Loucy (cell line): ENCODE measurements around the gene EIF2S2.
"Not testable (repeated sequence)": the region's sequence is repeated elsewhere in the genome, so short reads cannot be mapped to it uniquely, and the experiment has no call there.

Experiments used
- CTCF ChIP-seq: fragments of 200-600 bp; sonication (generic); conservative IDR thresholded peaks from 2 replicates; pipeline ENCODE4 v1.5.1; 2014; ENCODE audit warnings: mild to moderate bottlenecking, antibody characterized with exemption, low read length
- EZH2phosphoT487 ChIP-seq: fragments of 200-600 bp; IDR thresholded peaks from 2 replicates; pipeline ENCODE4 v1.6.1; 2018; ENCODE audit warnings: antibody characterized with exemption, mild to moderate bottlenecking, moderate library complexity, borderline replicate concordance

- TF ChIP-seq CTCF, EZH2phosphoT487: not testable (repeated sequence)
These were observed 21.4 kb upstream of the EIF2S2 start for GRCh38 chr20:34133365-34133860.
